Superior temporal gyrus (tissue), 1 donor: ENCODE data around the gene C15orf61.

Experiments
- DNase-seq: peaks from one replicate; pipeline ENCODE4 v3.0.0-alpha.2; 2016; ENCODE audit errors: extremely low spot score

The C15orf61 gene

DNA sequence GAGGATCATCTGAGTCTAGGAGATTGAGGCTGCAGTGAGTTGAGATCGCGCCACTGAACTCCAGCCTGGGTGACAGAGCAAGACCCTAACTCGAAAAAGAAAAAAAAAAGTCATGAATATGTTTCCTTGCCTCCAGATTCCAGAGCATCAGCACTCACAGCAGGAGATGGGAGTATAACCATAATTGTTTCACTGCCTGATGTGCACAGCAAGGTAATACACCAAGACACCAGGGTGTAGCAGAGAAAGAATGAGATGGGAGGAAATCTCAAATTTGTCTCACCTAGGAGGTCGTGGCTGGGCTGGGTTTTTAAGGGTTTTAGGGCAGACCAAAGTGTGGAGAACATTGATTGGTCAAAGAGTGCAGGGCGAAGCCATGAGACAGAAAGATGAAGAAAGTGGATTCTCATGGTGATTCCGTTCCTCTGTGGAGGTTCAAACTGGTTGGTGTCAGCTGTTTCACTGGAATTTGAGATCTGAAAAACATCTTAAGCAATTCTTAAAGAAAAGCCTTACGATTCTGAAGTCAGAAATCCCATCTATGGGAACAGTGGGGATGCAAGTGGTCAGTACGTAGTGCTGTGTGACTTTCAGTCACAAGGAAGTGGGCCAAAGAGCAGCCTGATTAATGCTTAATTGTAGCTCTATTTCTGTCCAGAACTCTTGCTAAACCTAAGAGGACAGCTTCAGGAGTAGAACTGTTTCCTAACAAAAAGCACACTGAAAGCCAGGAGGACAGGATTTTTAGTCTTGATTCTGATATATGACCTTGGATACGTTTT, 7.8 kb upstream of the C15orf61 start:
- no peak for DNase-seq

DNA sequence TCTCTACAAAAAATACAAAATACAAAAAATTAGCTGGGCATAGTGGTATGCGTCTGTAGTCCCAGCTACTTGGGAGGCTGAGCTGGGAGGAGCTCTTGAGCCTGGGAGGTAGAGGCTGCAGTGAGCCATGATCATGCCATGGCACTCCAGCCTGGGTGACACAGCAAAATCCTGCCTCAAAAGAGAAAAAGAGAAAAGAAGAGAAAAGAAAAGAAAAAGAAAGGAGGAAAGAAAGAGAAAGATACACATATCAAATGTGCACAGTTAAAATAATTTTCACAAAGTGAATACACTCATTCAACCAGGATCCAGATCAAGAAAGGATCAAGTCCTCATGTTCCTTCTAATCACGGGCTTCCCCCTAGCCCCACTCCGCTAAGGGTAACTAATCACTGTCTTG, 5.8 kb upstream of the C15orf61 start:
- DNase-seq, result no peak

DNA sequence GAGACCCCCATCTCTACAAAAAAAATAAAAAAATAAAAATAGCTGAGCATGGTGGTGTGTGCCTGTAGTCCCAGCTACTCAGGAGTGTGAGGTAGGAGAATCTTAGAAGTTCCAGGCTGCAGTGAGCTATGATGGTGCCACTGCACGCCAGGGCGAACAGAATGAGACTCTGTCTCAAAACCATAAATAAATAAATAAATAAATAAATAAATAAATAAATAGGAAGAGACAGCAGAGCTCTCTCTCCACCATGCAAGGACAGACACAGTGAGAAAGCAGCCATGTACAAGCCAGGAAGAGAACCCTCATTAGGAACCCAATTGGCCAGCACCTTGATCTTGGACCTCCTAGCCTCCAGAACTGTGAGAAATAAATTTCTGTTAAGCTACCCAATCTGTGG, 5.4 kb upstream of the C15orf61 start:
- no peak for DNase-seq

DNA sequence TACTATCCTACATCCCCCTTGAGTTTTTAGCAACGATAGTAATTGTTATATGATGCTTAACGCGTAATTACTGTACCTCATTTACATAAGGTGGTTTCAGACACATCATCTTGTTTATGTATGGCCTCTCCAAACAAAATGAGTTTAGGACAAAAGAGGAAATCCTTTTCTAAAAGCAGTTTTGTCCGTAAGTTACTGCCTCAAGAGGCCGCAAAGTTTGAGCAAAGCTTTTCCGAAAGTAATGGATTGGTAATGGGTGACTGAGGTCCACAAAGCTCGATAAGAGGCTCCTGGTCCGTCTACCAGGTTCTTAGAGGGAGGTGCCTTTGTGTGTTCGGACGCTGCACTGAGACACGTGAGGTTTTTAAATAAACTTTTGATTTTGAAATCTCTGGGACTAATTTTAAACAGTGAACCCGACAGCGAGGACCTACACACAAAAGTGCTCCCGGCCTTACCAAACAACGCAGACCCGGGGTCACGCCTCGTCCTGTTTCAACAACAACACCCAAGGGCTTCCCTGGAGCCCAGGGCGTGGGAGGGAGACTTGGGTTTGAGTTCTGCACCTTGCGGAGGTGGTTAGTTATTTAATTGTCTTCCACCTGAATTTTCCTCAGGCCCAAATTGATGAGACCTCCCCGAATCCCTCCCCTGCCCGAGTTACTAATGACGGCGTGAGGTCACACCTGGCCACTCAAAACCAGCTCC, 456 bp upstream of the C15orf61 start:
- DNase-seq, result peak; percentile 40

DNA sequence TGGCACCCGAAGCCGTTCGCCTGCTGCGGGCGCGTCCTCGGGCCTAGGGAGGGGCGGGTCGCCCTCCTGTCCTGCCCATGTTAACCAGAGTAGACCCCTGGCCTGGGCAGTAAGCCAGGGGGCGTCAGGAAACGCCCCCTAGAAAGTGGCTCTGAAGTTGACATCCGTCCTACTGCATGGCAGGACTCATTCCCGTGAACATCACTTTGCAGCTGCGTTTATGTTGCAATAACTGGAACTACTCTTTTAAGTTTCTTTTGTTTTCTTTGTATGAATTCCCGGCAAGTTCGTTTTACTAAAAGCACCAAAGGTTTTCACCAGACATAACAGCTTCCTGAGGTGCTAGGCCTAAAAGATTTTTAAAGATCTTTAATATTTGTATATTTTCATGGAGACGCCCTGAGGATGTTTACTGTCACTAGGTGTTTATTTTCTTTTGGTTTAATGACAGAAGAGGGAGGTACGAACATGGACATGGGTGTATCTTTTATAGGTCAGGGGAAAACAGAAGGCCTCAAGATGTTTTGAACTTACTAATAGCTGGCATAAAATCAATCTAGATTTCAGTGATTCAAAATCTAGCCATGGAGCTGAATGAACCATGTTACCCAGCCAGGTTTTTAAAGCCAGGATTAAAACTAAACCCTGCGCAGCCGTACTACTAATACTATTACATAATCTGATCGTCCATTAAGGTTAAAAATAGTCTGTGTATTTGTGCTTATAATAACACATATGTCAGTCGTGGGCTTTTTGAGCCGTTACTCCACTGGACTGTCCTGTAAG, 1.0 kb downstream of the C15orf61 start:
- DNase-seq, result peak; percentile 66

DNA sequence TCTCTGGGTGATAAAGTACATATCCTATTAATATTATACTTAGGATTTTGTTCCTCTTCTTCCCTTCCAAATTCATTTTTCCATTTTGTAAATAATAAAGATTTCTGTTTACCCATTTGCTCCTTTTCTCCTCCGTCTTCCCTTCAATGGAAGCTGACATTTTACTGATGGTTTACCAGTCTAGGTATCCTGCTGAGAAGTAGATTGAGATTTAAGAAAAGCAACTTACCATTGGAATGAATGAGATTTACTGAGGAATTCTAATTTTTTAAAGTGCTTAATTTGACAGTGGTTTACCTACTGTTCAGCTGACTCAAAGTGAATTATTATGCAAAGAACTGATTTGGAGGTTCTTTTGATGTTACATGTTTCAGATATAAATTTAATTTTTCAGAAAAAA, 2.4 kb downstream of the C15orf61 start:
- DNase-seq, result no peak

DNA sequence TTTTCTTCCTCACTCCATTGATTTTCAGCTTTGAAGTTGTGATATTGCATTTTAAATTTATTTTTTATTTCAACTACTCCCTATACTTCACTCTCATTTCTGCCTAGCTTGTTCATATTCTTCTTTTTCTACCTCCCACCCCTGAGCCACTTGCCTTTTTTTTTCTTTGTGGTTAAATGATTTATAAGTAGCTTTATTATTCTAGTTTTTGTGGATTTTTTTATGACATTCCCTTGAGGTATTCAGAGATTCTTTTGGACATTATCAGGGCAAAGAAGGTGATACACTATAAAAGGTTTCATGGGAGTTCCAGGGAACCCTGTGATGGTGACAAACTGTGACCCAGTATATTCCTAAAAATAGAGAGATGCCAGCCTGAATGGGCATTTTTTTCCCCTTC, 3.3 kb downstream of the C15orf61 start:
- no peak for DNase-seq

DNA sequence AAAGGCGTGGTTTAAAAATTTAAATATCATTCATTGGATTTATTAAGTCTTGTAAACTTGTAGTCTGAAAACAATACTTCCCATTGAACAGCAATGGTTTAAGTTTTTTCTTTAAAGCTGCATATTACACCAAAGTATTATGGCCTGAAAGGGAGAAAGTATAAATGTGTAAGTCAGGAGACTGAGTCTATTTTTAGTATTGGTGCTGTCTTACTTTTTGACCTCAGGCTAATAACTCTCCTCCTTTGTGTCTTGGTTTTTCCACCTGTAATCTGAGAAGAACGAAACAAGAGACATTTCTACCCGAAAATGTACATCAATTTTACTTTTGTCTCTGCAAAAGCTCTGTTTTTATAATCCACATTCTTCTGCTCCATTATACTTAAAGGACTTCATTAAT, 7.6 kb downstream of the C15orf61 start:
- no peak for DNase-seq

DNA sequence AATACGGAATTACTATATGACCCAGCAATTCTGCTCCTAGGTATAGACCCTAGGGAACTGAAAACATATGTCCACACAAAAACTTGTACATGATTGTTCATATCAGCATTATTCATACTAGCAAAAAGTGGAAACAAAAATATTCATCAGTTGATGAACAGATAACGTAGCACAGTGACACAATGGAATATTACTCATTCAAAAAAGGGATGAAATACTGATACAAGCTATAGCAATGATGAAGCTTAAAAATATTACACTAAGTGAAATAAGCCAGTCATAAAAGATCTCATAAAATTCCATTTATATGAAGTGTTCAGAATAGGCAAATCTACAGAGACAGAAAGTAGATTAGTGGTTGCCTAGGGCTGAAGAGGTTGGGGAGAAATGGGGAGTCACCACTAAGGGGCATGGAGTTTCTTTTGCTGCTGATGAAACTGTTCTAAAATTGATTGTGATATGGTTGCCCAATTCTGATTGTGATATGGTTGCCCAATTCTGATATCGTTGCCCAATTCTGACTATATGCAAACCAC, 10.5 kb downstream of the C15orf61 start:
- no peak for DNase-seq

DNA sequence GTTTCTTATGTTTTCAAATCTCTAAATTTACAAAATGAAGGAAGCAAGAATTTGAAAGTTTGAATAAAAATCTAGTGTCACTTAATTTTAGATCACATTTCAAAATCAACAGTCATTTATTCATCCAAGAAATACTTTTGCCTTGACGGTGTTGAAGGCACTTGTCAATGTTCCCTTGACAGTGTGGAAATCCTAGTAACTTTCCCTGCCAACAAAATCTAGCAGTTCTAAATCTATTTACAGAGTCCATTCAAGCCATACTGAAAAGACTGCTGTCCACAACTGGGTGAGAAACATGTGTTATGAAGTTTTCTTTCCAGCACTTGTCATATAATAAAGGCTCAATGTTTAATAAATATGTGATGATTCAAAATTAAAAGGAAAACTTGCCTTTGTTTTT, 12.9 kb downstream of the C15orf61 start:
- no peak for DNase-seq

DNA sequence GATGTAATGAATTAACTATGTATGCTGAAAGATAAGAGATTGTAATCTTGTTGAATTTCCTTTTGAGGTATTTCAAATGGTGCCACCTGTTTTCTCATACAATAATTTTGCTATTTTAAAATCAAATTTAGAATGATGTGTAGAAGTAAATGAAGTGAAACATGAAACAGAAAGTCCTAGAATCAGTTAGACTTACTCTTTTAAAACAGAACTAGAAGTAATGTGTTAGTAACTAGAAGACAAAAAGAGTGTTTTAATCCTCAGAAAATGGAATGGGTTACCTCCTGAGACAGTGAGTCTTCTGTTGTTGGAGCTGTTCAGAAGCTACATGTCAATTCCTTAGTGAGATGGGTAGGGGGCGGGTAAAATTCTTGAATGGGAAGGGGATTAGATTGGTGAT, 13.4 kb downstream of the C15orf61 start:
- no peak for DNase-seq

DNA sequence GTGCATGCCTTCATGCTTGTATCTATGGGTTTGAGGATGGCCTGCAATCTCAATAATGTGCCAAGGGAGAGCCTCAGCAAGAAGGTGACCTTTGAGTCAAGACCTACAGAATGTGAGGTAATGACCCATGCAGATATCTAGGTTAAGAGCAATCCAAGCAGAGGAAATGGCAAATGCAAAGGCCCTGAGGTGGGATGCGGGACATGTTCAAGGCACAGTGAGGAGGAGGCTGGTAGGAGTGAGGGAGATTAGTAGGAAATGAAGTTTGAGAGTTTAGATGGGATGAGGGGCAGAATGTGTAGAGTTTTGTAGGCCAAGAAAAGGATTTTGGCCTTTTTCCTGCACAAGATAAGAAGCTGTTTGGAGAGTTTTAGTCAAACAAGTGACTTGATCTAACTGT, 16.8 kb downstream of the C15orf61 start:
- DNase-seq, result no peak

DNA sequence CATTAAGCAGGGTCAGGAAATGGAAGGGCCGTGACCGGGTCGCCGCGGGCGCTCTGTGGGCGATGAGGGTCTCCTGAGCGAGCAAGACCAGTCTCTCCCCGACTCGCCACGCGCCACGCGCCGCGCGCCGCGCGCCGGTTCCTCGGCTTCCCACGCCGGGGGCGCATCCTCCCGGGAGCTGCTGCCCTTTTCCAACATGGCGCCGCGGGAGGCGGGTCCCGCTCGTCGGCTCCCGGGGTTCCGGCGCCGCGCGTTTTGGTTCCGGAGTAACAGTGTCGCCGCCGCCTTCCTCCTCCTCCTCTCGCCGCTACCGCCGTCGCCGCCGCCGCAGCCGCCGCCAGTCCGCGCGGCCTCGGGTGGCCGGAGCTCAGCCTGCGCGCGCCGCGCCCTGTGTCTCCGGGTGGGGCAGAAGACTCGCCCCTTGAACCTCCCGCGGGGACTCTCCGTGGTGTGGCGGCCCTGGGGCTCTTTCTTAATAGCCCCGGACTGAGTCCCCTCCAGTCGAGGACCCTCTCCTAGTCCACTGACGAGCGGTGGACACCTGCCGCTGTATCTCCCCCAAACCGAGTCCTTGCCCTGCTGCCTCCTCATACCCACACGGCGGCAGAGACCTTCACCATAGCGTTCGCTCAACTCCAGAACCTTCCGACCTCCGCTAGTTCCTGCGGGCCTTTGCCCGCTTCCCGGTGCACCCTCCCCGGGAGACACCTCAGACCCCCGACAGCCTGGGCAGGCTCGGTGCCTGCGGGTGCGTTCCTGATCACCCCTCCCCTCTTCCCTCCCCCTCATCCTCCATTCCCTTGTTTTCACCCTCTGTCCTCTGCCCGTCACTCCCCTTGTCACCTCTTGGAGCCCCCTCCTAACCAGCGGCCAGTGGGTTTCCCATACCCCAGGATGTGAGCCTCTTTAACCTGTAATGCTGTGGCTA, 21.8 kb downstream of the C15orf61 start, which contains the start of gene MAP2K5:
TSS of gene MAP2K5 (plus strand) at position 284 of the 928 bp plus-strand sequence. CDS start at position 917, 633 bp downstream.
- peak; percentile 87 for DNase-seq

DNA sequence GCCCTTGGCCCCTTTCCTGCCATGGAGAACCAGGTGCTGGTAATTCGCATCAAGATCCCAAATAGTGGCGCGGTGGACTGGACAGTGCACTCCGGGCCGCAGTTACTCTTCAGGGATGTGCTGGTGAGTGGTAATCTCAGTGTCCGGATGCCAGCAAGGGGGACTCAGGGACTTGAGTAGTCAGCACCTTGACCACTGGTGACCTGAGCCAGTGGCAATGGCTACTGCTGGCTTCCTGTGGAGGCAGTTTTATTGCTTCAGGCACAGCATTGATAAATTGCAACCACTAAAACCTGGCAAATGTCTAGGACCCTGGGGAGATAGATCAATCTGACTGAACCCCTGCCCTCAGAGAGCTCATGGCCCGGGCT, 22.4 kb downstream of the C15orf61 start:
- DNase-seq, result no peak

DNA sequence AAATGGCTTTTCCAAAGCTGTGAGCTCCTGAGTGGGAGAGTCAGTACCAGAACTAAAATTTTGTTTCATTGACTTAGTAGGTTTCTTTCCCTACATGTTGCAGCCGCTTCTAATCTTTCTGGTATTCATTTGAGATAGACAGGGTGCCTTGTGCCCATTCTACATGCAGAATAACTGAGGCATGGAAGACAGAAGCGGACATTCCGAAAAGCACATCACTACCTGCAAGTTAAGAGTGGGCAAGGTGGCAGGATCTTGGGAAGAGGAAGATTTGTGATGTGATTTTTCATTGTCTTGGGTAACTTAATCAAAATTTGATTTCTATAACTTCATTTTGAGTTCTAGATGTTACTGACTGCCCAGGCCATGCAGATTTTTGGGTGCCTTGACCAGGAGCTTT, 23.5 kb downstream of the C15orf61 start:
- no peak for DNase-seq

DNA sequence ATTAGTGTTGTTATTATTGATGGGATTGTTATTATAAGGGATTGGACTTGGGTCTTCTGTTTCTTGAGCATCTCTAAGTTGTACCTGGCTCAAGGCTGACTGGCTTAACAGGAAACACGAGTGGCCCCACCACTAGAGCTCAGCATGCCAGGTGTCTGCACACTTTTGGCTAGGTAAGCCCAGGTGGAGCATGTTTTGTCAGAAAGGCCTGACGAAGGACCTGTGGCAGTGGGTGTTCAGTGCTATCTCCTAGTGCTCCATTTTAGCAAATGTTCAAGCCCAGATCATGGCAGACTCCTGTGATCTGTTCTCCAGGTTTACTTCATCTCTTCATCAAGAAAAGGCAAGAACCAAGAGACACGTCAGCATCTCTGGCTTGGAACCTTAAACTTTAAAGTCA, 24.9 kb downstream of the C15orf61 start:
- DNase-seq, result no peak

DNA sequence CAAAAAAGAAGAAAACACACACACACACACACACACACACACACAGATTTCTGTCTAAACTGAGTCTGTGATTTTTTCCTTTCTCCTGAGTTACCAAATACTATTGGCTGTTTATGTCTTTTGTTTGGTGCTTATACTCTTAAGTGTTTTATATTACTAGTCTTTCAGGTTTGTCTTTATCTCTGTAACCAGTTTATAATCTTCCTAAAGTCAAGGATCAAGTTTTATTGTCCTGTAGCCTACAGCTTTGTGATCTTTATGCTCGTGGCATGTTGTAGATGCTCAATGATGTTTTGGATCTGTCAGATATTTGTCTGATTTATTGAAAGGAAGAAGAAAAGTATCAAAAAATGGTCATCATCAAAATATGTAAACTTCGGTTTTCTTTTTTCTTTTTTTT, 26.1 kb downstream of the C15orf61 start:
- no peak for DNase-seq

DNA sequence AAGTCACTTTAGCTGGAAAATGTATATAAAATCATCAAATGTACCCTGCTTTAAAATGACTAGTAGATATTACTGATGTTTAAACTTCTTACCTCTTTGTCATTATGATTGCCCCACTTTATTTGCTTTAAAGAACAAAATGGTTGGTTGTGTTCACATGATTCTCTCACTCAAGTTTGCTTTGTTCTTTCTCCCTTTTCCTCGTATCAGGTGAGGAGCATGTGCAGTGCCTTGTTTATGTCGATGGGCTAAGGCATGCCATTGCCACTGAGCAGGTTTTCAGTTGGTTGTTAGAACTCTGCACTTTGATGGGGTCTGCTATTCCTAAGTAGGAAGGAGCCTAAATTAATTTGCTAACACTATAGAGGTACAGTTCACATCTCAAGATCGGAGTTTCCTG, 26.9 kb downstream of the C15orf61 start:
- DNase-seq, result no peak

DNA sequence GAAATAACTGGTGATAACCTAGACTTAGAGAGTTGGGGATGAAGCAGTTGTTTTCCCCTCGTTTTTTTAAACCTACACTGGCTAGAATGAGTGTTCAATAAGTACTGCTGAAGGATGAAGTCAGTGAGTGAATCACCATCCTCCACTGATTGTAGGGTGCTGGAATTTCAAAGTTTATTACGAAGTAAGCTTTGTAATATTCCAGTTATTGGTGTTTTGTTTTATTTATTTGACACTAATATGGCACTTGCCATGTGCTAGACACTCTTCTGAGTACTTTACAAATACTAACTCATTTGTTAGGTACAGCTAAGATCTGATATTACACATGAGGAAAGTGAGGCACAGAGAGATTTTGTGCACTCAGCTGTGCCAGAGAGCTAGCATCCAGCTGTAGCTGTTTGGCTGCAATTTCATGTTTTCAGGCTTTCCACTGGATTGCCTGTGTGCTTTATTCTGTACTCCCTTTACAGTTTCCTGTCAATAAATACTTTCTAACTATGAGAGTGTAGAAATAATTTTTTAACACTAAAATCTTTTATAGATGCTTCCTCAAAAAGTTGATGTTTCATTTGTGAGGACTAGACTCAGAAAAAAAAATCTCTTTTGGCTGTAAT, 27.4 kb downstream of the C15orf61 start:
- peak; percentile 55 for DNase-seq

DNA sequence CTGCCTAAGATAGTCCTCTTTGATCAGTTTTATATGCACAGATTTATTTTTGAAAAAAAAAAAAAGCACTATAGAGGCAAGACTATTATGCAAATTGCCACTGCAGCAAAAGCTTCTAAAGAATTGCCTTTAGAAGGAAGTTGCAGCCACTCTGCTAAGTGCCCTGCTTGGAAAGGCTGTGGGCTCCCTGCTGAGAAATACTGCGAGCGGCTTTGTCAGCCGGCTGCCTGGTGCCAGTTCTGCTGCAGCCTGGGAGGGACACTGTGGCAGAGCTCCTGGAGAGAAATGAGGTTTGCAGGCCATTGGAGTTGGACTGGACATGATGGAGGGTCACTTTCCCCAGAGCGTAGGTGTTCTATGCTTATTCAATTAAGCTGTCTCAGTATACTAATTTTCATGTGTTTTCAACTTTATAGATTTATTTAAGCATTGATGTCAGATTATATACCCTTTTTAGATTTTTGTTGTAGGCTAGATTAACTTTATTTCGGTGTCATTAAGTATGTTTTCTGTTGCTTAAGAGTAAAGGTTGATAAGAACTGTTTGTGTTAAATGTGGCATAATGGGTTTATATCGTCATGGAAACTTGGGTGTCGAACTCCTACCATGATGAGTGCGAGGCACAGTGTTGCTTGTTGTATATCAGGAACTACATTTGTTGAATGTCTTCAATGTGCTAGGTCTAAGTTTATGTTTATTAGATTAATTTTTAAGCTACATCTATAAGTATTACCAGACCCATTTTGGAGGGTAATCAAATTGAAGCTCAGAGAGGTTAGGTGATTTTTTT, 28.1 kb downstream of the C15orf61 start:
- peak; percentile 76 for DNase-seq
